ENCODE measurements around the gene KRTAP4-16.
"Not testable (repeated sequence)": the region's sequence is repeated elsewhere in the genome, so short reads cannot be mapped to it uniquely, and the experiment has no call there.

Gene KRTAP4-16

DNA sequence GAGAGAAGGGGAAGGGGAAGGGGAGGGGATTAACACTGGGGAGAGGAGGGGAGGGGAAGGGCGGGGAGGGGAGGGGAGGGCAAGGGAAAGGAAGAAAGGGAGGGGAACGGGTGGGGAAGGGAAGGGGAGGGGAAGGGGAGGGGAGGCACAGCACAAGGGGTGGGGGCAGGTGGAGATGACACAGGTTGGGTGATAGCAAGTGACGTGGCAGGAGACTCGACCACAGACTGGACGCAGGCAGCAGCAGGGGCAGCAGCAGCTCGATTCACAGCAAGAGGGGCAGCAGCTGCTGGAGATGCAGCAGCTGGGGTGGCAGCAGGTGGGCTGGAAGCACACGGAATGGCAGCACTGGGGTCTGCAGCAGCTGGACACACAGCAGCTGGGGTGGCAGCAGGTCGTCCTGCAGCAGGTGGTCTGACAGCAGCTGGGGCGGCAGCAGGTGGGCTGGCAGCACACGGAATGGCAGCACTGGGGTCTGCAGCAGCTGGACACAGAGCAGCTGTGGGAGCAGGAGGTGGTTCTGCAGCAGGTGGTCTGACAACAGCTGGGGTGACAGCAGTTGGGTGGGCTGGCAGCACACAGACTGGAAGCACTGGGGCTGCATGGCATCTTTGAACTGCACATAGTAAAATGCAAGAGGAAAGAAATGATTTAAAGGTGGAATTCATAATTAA, at the start of gene KRTAP4-16:
KRTAP4-16 (minus strand) TSS at position 624 of the 674 bp plus-strand sequence; CDS start at position 624, 0 bp downstream.
- DNase-seq: no peak

DNA sequence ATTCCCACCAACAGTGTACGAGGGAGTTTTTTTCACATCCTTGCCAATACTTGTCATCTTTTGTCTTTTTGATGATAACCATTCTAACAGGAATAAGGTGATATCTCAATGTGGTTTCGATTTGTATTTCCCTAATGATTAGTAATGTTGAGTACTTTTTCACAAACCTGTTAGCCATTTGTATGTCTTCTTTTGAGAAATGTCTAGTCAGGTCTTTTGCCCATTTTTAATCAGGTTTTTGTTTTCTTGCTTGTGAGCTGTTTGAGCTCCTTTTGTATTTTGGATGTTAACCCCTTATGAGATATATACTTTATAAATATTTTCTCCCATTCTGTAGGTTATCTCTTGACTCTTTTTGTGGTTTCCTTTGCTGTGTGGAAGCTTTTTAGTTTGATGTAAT, 49.5 kb upstream of the KRTAP4-16 start:
- no peak for DNase-seq

DNA sequence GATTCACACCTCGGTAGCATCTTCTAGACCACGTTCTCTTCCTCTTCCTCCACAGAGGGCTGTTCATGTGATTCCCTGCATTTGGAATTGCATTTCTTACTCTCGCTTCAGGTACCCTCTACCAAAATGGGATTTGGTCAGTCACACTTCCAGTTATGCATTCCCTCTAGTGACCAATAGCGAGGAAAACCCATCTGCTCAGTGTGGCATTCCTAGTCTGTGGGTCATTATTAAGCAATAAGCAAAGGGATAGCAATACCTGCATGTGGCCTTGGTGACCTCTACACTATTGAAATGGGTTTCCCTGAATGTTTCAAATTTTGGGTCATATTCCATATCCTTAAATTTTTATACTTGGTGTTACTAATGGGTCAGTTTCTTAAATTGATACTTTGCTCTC, 48.0 kb upstream of the KRTAP4-16 start:
- DNase-seq: no peak

DNA sequence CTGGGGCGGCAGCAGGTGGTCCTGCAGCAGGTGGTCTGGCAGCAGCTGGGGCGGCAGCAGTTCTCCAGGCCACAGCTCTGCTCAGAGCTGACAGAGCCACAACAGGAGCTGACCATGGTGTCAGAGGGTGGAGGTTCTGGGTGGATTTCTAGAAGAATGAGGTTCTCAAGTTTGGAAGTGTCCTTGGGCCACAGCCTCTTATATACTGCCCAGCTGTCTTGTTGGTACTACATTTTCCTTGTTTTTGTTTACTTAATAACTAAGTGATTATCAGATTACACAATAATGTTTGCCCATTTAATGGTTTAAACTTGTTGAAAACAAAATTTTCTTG, 47.6 kb upstream of the KRTAP4-16 start, which contains the start of gene KRTAP4-5:
KRTAP4-5 (minus strand) TSS at position 174 of the 334 bp plus-strand sequence; CDS start at position 116, 58 bp downstream.
- DNase-seq: no peak

DNA sequence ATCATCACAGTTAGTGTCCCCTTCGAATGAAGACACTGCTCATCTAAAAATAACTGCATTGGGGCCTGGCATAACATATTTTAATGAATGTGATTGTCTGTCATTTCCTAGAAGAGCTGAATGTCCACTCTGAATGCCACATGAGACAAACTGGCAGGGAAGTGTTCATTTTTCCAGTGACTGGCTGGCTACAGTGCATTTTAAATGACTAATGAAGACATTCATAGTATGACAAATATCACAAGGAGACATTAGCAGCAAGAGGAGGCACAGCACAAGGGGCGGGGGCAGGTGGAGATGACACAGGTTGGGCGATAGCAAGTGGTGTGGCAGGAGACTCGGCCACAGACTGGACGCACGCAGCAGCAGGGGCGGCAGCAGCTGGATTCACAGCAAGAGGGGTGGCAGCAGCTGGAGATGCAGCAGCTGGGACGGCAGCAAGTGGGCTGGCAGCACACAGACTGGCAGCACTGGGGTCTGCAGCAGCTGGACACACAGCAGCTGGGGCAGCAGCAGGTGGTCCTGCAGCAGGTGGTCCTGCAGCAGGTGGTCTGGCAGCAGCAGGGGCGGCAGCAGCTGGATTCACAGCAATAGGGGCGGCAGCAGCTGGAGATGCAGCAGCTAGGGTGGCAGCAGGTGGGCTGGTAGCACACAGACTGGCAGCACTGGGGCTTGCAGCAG, 47.1 kb upstream of the KRTAP4-16 start:
- not testable (repeated sequence) for DNase-seq

DNA sequence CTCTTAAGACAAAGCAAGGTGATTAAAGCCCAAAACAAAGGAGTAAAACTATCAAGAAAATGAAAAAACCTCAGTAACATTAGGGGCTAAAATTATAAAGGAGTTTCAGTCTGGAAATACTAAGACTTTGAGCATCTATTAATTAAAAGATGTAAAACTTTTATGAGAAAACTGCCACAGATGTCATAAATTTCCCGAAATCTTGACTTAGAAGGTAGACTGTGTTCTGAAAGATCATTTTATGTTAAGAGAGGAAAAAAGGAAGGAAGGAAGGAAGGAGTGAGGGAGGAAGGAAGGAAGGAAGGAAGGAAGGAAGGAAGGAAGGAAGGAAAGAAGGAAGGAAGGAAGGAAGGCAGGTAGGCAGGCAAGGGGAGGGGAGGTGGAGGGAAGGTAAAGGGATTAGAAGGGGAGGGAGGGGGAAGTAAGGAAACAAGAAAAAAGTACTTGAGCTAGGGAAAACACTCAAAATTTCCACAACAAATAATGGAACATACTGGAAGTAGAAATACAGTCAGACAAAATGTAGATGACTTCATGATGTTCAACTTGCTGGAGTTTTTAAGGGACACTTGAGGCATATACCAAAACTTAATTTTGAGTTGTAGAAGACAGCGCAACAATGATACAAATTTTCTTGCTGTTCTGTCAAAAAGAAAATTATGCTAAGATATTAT, 45.7 kb upstream of the KRTAP4-16 start:
- no peak for DNase-seq

DNA sequence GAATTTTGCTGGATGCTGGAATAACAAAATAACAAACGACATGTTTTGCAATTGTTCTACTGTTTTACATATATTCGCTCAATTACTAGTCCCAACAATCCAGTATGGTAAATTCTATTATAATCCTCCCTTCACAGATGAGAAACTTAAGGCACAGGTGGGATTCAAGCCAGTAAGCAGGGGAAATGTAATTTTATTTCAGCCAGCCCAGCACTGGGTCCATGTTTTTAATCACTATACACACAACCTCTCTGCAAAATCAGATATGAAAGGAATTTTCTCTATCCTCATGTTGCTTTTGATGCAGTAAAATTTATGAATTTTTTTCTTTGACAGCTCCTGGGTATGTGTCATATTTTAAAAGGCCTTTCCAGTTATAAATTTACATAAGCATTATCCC, 43.3 kb upstream of the KRTAP4-16 start:
- no peak for DNase-seq

DNA sequence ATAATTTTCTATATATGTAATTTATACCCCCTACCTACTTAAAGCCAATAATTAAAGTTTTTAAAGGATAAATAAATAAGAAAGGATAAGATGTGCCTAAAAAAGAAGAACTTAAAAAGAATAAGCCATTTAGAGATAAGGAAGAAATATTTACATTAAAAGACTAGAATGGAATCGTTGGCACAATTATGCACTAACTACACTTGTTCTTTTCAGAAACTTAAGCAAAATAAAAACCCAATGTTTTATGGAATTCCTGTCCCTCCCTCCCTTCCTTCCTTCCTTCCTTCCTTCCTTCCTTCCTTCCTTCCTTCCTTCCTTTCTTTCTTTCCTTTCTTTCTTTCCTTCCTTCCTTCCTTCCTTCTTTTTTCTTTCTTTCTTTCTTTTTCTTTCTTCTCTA, 42.8 kb upstream of the KRTAP4-16 start:
- DNase-seq: no peak

DNA sequence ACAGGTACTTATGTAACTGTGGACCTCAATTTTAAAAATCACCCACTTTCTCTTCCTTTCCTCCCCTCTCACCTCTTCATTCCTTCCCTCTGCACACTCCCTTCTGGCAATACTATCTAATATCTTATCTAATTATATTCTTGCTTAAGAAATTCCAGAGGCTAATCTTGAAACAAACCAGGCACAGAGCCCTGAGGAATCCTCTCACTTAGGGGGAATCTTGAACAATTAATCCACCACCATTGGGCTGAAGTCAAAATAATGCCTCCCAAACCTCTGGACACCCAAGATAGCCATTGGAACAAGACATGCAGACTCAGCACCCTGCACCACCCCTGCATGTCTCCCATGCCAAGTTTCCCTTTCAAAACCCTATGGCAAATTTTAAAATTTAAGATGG, 39.4 kb upstream of the KRTAP4-16 start:
- DNase-seq: no peak

DNA sequence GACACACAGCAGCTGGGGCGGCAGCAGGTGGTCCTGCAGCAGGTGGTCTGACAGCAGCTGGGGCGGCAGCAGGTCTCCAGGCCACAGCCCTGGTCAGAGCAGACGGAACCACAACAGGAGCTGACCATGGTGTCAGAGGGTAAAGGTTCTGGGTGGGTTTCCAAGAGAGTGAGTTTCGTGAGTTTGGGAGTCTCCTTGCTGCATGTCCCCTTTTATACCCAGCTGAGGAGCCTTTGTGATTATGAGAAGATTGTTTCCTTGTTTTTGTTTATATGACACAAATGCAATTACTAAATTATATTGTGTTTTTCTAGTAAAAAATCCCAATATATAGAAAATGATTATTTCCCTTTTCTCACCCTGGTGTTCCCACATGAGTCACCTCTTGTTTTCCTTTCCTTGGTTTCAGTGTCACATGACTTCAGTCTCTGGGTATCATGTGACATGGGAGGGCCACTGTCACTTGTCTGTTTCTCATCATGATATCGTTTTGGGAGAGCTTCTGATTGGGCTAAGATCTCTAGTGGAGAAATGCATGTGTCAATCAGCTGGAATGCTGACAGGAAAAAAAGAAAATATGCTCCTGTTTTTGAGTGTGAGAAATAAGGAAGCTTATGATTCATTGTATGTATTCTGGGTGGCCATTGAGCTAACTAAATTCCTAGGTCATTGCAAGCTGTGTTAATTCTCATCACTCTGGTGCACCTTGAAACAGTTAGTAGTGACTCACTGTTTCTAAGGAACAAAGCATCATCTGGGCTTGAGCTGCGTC, 38.5 kb upstream of the KRTAP4-16 start, which contains the start of gene KRTAP4-6:
KRTAP4-6 (minus strand) TSS at position 185 of the 772 bp plus-strand sequence; CDS start at position 128, 57 bp downstream.
- DNase-seq: no peak

DNA sequence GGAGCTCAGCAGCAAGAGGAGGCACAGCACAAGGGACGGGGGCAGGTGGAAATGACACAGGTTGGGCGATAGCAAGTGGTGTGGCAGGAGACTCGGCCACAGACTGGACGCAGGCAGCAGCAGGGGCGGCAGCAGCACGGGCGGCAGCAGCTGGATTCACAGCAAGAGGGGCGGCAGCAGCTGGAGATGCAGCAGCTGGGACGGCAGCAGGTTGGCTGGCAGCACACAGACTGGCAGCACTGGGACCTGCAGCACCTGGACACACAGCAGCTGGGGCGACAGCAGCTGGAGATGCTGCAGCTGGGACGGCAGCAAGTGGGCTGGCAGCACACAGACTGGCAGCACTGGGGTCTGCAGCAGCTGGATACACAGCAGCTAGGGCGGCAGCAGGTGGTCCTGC, 37.9 kb upstream of the KRTAP4-16 start:
- not testable (repeated sequence) for DNase-seq

DNA sequence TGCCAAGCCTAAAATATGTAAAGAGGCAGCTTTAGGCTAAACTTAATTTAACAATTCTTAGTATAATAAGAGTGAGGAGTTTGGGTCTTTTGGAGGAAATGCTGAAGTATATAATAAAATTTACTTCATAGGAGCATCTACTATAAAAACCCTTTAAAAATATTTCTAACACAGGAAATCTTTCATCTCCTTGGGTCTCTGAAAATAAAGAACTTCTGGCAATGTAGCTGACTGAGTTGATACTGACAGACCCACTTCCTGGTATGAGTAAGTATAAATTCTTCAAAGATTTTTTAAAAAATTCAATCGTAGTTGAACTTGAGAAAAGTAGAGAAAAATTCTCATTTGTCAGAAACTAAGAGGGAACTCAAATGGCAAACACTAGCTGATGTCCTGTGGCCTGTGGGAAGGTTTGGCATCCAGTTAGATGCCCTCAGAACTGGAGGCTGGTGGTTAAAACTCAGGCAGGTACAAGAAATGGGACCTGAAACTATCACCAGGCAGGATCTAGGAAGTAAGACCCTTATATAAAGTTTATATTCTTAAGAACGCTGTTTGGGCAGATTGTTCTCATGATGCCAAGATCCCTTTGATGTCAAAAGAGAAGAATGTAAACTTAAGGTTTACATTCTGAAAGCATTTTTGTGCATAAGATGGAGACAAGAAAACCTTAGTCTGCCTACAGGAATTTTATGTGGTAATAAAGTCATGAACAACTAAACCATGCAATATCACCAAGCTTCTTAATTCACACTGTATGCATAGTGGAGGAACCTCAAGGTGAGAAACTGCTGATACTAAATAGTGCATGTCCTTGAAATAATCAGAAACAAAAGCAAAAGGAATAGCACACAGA, 32.1 kb upstream of the KRTAP4-16 start:
- DNase-seq: no peak

DNA sequence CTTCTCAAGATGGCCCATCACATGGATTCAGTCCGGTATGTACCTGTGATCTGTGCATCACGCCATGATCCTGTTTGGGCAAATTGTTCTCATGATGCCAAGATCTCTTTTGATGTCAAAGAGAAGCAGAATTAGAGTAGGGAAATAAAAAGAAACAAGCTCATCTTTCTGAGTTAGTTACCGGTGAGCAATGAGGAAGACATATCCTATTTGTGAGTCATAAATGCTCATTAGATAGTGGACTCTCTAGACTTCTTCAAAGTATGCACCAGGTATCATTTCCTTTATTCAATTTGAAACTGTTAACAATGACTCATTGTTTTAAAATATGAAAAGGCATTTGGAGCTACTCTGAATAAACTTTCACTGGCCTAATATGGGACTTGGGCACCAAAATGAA, 30.0 kb upstream of the KRTAP4-16 start:
- DNase-seq: no peak

DNA sequence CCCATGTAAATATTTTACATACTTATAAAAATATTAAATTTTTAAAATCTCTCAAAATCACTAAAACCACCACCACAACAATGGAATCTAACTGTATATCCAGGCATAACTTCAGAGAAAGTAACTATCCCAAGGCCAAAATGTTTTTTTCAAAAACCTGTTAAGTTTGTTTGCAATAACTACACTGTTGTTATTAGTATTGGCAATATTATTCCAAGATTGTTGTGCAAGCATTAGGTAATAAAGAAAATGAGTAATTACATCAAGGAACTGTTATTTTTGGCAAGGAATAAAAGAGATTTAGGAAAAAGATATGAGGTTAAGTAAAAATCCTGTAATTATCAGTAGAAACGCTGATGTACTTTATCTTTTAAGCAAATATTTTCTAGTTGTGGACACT, 25.4 kb upstream of the KRTAP4-16 start:
- DNase-seq: no peak

DNA sequence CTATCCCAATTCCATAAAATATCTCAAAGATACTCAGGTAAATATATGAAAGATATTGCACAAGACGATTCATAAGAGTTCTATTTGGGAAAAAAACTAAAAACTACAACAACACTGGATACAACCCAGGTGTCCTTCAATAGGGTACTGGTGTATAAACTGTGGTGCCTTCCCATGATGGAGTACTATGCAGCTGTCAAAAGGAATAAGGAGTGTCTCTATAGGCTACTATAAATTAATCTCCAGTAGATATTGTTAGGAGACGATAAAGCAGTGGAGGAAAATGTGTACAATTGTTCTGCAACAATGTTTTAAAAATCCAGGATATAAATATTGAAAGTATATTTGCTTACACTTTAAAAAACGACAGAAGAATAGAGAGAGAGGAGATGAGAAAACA, 24.4 kb upstream of the KRTAP4-16 start:
- DNase-seq: no peak

DNA sequence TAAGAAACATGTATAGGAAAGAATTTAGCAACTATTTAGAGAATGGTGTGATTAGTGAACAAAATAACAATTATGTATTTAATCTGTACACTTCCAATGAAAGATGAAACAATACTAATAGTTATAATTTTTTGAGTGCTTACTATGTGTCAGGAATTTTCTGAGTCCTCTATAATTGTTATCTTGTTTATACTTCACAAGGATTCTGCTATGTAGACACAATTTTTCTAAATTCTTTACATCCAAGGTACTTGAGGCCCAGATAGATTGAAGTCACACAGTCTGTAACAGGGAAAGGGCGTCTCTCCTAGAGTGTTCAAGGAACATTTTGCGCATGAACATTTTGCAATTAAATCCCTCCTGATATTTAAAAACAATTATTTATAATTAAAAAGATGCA, 23.1 kb upstream of the KRTAP4-16 start:
- DNase-seq: no peak

DNA sequence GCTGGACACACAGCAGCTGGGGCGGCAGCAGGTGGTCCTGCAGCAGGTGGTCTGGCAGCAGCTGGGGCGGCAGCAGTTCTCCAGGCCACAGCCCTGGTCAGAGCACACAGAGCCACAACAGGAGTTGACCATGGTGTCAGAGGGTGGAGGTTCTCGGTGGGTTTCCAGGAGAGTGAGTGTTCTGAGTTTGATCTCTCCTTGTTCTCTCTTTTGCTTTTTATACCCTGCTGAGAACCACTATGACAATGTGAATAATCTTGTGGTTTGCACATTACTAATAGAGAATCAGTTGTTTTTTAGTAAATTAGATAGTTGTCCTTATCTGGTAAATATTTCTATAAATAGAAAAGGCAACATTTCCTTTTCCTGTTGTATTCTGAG, 22.0 kb upstream of the KRTAP4-16 start, which contains the start of gene KRTAP4-12:
KRTAP4-12 (minus strand) TSS at position 192 of the 381 bp plus-strand sequence; CDS start at position 132, 60 bp downstream.
- not testable (repeated sequence) for DNase-seq

DNA sequence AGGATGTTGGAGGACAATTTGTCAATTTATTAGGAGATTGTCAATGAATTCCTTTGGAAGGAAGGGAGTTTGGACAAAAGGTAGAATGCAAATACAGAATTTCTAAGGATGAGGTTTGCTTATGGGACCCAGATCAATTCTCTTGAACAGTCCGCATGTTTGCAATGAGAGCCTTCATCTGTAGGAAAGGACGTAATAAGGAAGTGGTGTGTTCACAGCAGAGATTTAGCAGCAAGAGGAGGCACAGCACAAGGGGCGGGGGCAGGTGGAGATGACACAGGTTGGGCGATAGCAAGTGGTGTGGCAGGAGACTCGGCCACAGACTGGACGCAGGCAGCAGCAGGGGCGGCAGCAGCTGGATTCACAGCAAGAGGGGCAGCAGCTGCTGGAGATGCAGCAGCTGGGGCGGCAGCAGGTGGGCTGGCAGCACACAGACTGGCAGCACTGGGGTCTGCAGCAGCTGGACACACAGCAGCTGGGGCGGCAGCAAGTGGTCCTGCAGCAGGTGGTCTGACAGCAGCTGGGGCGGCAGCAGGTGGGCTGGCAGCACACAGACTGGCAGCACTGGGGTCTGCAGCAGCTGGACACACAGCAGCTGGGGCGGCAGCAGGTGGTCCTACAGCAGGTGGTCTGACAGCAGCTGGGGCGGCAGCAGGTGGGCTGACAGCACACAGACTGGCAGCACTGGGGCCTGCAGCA, 21.4 kb upstream of the KRTAP4-16 start:
- not testable (repeated sequence) for DNase-seq

DNA sequence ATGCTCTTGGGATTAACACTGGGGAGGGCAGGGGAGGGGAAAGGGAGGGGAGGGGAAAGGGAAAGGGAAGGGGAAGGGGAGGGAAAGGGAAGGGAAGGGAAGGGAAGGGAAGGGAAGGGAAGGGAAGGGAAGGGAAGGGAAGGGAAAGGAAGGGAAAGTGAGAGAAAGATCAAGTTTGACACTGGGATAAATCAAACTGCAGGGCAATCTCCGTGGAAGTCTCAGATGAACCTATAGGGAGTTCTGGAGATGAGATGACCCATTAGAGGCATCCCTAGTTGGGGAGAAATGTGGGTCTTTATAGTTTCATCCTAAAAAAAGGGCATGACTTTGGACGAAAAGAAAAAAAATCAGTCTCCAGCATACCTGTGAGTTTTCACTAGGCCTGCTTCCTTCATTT, 19.7 kb upstream of the KRTAP4-16 start:
- no peak for DNase-seq
